ENCODE measurements around the gene KCNIP4. TPM values are rescaled to one million over a fixed set of nuclear protein-coding genes. Genes with fewer than 3 reads are reported as not detected.
"Not testable (repeated sequence)": the region's sequence is repeated elsewhere in the genome, so short reads cannot be mapped to it uniquely, and the experiment has no call there.

KCNIP4 gene
- 10 to 100 TPM; 10.6 to 18.3 (median 15.5) TPM for polyA plus RNA-seq (ENCODE audit: insufficient read length in 4 of 4)

DNA sequence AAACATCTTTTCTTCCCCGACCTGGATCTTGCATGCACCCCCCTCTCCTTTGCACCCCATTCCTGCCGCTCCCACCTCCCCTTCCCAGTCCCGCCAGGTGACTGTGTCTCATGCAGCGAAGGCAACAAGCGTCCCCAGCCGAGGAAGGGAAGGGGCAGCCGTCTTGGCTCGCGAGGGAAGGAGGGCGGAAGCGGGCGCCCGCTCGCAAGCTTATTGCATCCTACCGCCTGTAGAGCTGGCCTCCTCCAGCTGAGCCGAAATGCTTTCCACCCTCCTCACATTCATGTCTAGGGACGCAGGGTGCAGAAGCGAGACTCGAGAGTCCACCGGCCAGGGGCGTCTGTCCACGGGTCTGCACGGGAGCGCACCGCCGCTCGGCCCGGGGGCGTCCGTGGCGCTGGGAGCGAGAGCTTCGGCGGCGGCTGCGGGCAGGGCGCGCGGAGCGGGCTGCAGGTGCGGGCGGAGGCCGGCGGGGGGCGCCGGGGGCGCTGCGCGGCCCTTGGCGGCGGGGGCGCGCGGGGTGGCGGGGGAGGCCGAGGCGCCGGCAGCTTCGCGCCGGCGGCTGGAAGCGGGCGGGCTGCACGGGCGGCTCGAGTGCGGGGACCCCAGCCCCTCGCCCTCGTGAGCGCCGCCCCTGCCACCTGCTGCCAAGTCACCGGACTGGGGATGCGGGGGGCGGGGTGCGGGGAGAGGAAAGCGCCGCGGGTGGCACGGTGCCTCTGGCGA lies at the start of gene KCNIP4:
Gene KCNIP4 (minus strand): TSS at position 426 of the 726 bp plus-strand sequence.
- peak in 1 of 4 donors; percentile 10 for DNase-seq (ENCODE audit: low read depth in 4 of 4, low spot score in 3 of 4)

DNA sequence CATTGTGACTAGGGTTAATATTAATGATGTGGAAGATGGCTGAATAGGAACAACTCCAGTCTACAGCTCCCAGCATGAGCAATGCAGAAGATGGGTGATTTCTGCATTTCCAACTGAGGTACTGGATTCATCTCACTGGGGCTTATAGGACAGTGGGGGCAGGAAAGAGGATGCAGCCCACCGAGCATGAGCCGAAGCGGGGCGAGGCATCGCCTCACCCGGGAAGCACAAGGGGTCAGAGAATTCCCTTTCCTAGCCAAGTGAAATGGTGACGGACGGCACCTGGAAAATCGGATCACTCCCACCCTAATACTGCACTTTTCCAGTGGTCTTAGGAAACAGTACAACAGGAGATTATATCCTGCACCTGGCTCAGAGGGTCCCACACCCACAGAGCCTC lies 48.0 kb upstream of the KCNIP4 start:
- DNase-seq (ENCODE audit: low read depth in 4 of 4, low spot score in 3 of 4) = not testable (repeated sequence)

DNA sequence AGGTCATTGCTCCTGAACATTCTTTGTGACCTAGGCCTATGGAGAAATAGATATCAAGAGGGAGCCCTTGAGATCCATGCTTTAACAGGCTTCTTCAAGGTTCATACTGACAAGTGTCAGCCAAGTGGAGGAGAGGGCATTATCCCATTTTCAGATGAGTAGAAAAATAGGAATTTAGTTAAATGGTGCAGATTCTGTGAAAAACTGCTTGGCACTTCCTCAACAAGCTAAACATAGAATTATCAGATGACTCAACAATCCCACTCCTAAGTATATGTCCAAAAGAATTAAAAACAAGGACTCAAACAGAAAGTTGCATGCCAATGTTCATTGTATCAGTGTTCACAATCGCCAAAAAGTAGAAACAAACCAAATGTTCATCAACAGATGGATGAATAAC lies 43.8 kb upstream of the KCNIP4 start:
- DNase-seq (ENCODE audit: low read depth in 4 of 4, low spot score in 3 of 4) = no peak

DNA sequence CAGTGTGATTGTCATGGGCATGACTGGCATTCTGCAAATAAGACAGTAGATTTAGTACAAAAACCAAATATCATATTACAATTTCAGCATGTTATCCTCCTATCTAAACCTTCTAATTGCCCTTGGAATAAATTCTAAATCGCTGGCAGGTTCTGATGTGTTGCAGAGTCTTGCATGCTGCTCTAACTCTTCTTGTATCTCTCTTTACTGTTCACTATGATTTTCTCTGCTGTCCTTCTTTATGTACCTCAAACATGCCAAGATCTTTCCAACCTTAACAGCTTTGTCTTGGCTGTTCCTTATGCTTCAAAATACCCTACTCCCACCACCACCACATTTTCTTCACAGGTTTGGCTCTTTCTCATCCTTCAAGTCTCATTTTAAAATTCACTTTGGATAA lies 43.0 kb upstream of the KCNIP4 start:
- DNase-seq (ENCODE audit: low read depth in 4 of 4, low spot score in 3 of 4) = no peak

DNA sequence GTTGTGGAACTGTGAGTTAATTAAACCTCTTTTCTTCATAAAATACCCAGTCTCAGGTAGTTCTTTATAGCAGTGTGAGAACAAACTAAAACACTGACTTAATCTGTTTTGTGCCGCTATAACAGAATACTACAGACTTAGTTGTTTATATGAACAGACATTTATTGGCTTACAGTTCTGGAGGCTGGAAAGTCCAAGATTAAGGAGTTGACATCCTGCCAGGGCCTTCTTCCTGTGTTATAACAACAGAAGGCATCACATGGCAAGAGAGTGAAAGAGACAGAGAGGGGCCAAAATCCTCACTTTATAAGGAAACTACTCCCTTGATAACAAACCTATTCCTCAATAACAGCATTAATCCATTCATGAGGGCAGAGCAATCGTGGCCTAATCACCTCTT lies 42.5 kb upstream of the KCNIP4 start:
- DNase-seq (ENCODE audit: low read depth in 4 of 4, low spot score in 3 of 4) = no peak

DNA sequence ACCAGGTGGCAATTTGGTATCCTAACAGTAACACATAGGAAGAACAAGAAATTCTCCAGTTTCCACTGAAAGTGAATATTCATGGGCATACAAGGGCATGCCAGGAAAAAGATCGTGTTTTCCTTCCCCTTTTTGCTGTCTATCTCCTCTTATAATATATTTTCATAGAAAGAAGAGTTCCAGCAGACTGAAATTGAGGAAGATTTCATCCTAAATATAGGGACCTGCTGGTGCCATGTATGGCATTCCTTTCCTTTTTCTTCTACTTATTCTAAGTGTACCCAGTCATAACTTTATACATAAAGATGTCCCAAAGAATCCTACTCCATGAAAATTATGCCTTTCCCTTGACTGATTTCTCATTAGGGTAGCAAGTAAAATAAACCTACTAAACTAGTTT lies 40.8 kb upstream of the KCNIP4 start:
- no peak for DNase-seq (ENCODE audit: low read depth in 4 of 4, low spot score in 3 of 4)

DNA sequence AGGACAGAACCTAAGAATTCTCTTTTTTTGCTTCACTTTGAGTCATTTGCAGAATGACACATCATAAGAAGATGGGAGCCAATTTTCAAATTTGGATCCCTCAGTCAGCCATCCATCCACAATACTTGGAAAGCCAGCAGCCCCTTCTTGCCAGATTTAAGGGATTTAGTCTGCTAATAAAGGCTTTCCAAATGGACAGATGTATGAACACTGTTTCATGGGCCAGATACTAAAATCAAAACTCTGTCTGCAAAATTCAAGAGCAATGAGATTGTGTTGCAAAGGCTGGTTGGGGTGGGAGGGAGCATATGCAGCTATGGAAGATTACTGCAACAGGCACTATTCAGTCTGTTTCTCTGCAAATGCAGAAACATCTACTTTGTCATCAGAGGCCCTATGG lies 37.7 kb upstream of the KCNIP4 start:
- no peak for DNase-seq (ENCODE audit: low read depth in 4 of 4, low spot score in 3 of 4)

DNA sequence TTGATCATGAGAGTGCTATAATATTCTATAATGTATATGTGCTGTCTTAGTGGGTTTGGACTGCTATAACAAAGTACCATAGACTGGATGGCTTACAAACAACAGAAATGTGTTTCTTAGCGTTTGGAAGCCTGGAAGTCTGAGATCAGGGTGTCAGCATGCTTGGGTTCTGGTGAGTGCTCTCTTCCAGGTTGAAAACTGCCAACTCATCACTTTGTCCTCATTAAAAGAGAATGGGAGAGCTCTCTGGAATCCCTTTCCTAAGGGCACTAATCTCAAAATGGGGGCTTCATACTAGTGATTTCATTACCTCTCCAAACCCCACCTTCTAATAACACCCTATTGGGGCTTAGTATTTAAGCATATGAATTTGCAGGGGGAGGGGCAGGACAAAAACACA lies 33.5 kb upstream of the KCNIP4 start:
- DNase-seq (ENCODE audit: low read depth in 4 of 4, low spot score in 3 of 4) = no peak

DNA sequence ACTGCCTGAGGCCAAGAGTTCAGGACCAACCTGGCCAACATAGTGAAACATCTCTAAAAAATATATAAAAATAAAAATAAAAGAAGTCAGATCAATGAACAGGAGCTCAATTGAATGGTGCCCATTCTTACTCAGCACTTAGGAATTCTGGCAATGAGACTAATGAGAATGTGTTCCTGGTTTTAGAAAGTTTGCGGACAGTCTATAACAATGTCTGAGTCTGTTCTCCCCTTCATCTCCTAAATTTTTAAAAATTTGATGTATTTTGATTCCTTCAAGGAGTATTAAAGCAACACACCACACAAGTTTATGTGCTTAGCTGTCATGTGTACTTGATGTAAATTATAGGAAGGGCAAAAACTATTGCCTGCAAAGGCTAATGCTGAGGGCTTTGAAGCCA lies 30.6 kb upstream of the KCNIP4 start:
- no peak for DNase-seq (ENCODE audit: low read depth in 4 of 4, low spot score in 3 of 4)

DNA sequence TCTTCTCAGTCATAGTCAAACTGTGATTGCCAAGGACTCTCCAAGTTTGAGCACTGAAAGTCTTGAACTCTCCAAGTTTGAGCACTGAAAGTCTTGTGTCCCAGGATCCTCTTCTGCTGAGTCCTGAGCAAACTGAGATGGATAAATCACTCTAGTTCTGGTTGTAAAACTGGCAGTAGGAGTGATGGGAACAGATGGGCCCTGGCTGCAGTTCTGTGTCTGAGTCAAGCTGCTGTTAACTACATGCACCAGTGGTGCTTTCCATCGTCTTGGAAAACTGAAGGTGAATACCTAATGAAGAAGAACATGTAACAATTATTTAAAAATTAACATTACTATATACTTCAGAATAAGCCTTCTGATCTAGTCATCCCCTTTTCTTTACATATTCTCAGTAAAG lies 27.6 kb upstream of the KCNIP4 start:
- DNase-seq (ENCODE audit: low read depth in 4 of 4, low spot score in 3 of 4) = no peak

DNA sequence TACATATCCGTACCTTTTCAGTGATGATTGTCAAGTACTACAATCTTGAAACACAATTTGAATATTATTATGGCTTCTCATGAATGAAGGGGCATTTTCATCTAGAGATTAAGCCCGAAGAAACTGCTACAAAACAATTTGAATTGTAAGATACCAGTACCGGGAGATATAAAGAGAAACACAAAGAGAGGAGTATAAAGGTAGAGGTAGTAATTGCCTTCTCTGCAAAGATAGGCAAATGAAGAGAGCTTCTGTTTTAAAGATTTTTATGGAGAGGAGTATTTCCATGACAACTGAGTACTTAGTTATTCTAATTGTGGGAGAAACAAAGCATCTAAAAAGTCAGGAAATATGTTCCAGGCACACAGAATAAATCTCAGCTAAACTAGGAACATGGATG lies 25.3 kb upstream of the KCNIP4 start:
- no peak for DNase-seq (ENCODE audit: low read depth in 4 of 4, low spot score in 3 of 4)

DNA sequence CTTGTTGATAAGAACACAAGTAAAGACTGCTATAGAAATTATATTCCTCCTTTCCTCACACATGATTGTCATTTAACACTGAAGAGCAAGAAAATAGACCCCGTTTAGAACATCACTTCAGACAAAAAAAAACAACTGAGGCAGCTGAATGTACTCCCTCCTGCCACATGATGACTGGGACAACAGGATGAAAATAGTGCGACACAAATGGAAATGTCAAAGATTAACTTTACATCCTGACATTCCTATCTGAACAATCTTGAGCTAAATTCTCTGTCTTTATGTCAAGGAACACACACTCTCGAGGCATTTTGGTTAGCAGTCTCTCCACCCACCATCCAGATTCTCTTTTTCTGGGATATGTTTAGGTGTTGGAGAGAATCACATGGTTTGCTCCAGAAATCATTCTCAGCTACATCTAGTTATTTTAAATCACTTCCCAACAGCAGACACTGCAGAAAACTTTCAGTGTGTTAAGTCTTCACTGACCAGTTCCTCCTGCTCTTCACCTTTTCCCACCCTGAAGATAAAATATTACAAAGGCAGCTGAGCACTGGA lies 16.3 kb upstream of the KCNIP4 start:
- DNase-seq (ENCODE audit: low read depth in 4 of 4, low spot score in 3 of 4) = no peak

DNA sequence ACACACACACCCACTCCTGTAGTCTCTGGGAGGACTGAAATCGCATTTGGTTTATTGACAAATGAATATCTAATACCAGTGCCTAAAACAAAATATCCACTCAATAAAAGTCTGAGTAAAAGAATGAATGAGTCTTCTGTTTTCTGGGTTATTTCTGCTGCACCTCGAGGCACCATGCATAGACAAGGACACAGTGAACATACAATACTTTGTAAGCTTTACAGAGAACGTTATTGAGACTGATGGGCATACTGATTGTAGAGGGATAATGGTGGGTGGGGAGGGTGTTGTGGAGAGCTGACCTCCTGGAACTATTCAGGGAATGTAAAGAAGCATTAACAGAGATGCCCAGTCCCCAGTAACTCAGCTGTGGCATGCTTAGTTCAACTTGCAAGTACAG lies 14.1 kb upstream of the KCNIP4 start:
- DNase-seq (ENCODE audit: low read depth in 4 of 4, low spot score in 3 of 4) = no peak

DNA sequence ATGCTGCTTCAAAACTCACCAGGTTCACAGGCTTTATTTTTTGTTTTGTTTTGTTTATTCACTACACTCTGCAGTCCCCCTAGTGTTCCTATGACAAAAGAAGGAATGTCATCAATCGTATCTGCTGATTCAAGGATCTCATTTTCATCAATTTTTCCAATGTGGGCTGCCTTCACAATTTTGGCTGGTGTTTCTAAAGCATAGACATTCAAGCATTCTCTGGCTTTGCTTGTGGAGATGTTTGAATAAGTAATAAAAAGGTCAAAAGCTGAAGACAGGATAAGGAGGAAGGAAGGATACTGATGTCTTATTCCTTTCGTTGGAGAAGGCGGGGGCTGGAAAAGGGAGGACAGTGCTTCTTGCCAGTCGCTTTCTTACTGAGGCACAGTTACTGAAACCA lies 12.2 kb upstream of the KCNIP4 start:
- no peak for DNase-seq (ENCODE audit: low read depth in 4 of 4, low spot score in 3 of 4)

DNA sequence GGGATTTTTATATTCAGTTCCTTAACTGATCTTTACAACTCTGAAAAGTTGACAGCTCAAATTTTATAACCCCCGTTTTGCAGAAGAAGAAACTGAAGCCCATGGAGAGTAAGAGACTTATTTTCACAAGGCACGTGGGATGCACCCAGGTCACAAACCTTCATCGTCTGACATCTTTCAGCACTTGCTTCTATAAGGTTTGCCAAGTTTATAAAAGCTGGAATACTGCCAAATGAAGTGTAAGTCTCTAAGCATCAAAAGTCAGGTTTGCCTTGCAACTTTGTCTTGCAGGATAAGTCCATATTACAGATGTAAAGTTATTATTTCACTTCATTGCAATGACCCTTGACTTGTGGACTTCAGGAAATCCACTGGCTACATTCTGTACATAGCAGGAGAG lies 6.3 kb upstream of the KCNIP4 start:
- DNase-seq (ENCODE audit: low read depth in 4 of 4, low spot score in 3 of 4) = no peak

DNA sequence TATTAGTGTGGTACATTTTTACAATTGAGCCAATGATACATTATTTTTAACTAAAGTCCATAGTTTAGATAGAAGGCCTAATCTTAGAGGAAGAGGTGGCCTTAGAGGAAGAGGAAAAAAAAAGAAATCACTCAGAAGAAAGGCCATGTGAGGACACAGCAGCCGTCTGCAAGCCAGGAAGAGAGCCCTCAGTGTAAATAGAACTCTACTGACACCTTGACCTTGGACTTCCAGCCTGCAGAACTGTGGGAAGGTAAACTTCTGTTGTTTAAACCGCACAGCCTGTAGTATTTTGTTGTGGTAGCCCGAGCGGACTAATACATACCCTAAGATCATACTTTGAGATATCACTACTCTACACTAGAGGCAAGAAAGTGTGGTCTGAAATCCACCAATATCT lies 5.1 kb upstream of the KCNIP4 start:
- no peak for DNase-seq (ENCODE audit: low read depth in 4 of 4, low spot score in 3 of 4)

DNA sequence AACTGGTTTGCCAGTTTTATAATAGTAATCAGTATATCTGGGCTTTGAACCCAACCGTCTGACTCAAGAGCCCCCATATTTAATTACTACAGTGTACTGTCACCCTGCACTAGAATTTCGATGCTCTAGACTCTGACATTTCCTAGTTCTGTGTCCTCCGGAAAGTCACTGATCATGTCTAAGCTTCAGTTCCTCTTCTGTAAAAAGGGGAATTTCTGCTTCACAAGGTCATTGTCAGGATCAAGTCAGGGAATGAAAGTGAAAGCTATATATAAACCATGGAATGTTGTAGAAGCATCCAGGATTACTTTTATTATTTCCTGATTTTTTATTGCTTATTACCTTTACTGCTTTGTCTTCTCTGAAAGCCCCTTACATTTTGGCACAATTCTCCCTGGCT lies 4.0 kb upstream of the KCNIP4 start:
- no peak for DNase-seq (ENCODE audit: low read depth in 4 of 4, low spot score in 3 of 4)

DNA sequence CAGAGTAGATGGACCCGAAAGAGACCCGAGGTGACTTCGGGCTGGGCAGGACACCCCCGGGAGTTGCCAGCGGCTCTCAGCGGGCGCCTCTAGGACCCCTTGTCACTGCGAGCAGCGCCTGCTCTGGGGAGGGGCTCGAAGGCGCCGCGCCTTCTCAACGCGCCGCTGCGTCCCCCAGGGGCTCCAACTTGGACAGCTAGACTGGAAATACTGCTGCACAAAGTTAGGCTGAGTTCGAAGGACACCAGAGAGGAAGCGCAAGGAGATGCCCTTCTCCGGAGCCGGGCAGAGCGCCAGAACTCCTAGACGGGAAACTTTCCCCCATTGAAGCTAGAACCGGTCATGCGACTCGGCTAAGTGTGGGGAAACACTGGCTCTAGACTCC lies 493 bp upstream of the KCNIP4 start:
- DNase-seq (ENCODE audit: low read depth in 4 of 4, low spot score in 3 of 4) = no peak

DNA sequence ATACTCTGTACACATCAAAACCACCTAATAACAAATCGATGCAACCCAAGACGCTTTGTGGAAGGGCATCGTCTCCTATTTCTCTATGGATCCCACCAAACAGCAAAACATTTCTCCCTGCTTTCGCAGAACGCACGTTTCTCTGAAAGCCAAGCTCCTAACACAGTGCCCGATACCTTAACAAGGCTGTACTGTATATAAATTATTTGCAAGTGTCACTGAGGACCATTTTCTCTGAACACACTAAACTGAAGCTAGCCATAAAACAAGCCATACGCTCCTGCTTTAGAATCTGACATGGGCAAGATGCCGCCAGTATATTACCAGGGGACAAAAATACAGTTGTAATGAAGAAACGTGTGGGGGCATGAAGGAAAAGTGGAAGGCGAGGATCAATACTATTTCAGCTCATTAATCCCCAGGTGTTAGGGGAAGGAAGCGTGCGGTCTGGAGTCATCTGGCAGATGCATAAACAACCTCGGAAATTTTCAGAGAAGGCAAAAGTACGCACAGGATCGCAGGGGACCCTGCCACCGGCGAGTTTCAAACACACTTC lies 703 bp downstream of the KCNIP4 start:
- no peak for DNase-seq (ENCODE audit: low read depth in 4 of 4, low spot score in 3 of 4)

DNA sequence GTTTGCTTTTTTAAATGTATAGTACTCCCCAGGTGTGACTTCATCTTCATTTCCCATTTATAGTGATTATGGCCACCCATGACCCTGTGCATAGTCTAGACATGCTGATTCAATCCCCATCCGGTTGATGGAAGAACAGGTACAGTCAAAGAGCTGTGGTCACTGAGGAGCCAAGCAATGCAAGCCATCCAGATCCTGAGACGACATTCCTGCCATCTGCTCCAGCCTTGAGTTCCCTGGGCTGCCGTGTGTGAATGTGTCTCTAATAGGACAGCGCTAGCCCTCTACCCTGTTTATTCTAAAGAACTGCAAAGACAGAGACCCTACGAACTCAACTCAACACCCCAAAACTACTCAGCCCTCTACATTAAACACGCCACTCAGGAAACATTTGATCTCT lies 1.7 kb downstream of the KCNIP4 start:
- no peak for DNase-seq (ENCODE audit: low read depth in 4 of 4, low spot score in 3 of 4)

DNA sequence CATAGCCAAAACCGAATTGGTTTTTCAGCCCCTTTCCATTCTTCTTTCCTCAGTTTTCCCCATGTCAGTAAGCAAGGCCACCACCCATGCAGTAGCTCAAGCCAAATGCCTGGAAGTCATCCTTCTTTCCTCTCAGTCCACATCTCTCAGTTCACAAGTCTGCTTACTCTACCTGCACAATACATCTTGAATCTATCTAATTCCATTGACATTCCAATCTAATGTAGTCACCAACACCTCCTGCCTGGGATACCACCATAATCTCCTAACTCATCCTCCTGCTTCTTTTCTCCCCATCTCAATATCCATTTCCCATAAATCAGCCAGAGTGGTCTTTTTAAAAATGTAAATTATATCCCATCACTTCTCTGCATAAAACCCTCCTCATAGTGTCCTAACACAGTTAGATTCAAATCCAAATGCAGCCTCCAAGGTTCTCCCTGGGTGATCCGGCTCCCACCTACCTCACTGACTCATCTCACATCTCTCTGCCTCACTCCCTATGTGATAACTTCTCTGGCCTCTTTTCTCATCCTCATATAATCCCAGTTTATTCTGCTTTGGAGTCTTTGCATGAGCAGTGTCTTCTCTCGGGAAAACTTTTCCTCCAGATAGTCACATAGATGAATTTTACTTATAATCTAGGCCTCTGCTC lies 26.9 kb downstream of the KCNIP4 start:
- DNase-seq (ENCODE audit: low read depth in 4 of 4, low spot score in 3 of 4) = no peak

DNA sequence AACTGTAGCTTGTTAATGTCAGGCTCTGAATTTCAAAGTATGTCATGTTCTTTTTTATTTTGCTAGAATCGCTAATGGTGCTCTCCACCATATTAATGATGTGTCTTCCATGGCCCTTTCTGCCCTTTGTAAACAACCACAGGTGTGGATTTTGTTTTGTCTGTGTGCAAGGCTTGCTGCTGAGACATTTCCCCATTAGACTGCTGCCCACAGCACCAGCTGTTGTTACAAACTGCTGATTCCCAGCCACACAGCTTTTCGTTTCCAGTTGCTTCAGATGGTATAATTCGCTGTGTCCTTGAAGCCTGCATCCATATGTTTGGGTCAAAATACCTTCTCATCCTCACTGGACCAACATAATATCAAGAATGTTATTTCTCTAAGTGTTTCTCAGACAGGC lies 32.8 kb downstream of the KCNIP4 start:
- no peak for DNase-seq (ENCODE audit: low read depth in 4 of 4, low spot score in 3 of 4)

All from right renal pelvis (tissue), 4 donors.